ENCODE measurements around the gene ETDA. TPM values are rescaled to one million over a fixed set of nuclear protein-coding genes. Genes with fewer than 3 reads are reported as not detected.
"Not testable (repeated sequence)": the region's sequence is repeated elsewhere in the genome, so short reads cannot be mapped to it uniquely, and the experiment has no call there.

The ETDA gene
- polyA plus RNA-seq, result 1.6 TPM in 1 of 2 replicates, not detected in the other
- not detected in 2 replicates for polyA minus RNA-seq

- not testable (repeated sequence) for H2AFZ ChIP-seq (ENCODE audit: low read depth, low read length); H3K79me2 ChIP-seq (replicated peaks; ENCODE audit: insufficient read depth, low read length); H3K9me3 ChIP-seq (ENCODE audit: low read length); H3K27ac ChIP-seq (ENCODE audit: low read length); H3K27me3 ChIP-seq (ENCODE audit: insufficient read depth, low read depth, low read length); H4K20me1 ChIP-seq (ENCODE audit: insufficient read depth); H3K36me3 ChIP-seq (ENCODE audit: insufficient read depth, low read length); H3K9me2 ChIP-seq (ENCODE audit: insufficient read depth, low read length); H3K9ac ChIP-seq (ENCODE audit: low read length); H3K4me3 ChIP-seq (ENCODE audit: low read length); H3K4me2 ChIP-seq (ENCODE audit: low read length); H3F3A ChIP-seq (ENCODE audit: insufficient read depth, low read length, poor library complexity, severe bottlenecking)
Measured at GRCh38 chrX:135252011-135252518, at the start of gene ETDA. ETDA (plus strand) TSS chrX:135252061; CDS start chrX:135253277, 1,216 bp downstream.

GRCh38 chrX:135206427-135206826 is 45.4 kb upstream of the ETDA start:
- H3K9me2 ChIP-seq (ENCODE audit: insufficient read depth, low read length); H3F3A ChIP-seq (ENCODE audit: insufficient read depth, low read length, poor library complexity, severe bottlenecking); H2AFZ ChIP-seq (ENCODE audit: low read depth, low read length); H3K36me3 ChIP-seq (ENCODE audit: insufficient read depth, low read length); H3K27ac ChIP-seq (ENCODE audit: low read length); H3K4me2 ChIP-seq (ENCODE audit: low read length); H4K20me1 ChIP-seq (ENCODE audit: insufficient read depth); H3K4me3 ChIP-seq (ENCODE audit: low read length); H3K9me3 ChIP-seq (ENCODE audit: low read length); H3K27me3 ChIP-seq (ENCODE audit: insufficient read depth, low read depth, low read length); H3K79me2 ChIP-seq (replicated peaks; ENCODE audit: insufficient read depth, low read length); H3K9ac ChIP-seq (ENCODE audit: low read length): not testable (repeated sequence)
- TF ChIP-seq SMC3 (conservative IDR thresholded peaks at IDR 0.05; ENCODE audit: poor library complexity) (peak; percentile 19), CTCF (IDR thresholded peaks at IDR 0.05; ENCODE audit: poor library complexity, severe bottlenecking) (peak; percentile 22)

GRCh38 chrX:135213200-135213844 is 38.5 kb upstream of the ETDA start:
- H3K79me2 ChIP-seq (replicated peaks; ENCODE audit: insufficient read depth, low read length), result no peaks in the 10 kb centered on the region
- no peaks in the 10 kb centered on the region for H3F3A ChIP-seq (ENCODE audit: insufficient read depth, low read length, poor library complexity, severe bottlenecking)
- no peak overlapping the region for H3K4me2 ChIP-seq (ENCODE audit: low read length)
- H3K9me3 ChIP-seq (ENCODE audit: low read length), result no peaks in the 10 kb centered on the region
- H2AFZ ChIP-seq (ENCODE audit: low read depth, low read length), result no peak overlapping the region
- no peak overlapping the region for H3K9ac ChIP-seq (ENCODE audit: low read length)
- no peaks in the 10 kb centered on the region for H3K27me3 ChIP-seq (ENCODE audit: insufficient read depth, low read depth, low read length)
- no peak overlapping the region for H3K4me3 ChIP-seq (ENCODE audit: low read length)
- TF ChIP-seq EZH2 (IDR thresholded peaks at IDR 0.05; ENCODE audit: borderline replicate concordance, insufficient read depth, low read length, poor library complexity, severe bottlenecking) (no peak), TAF1 (IDR thresholded peaks at IDR 0.05; ENCODE audit: low read depth) (no peak), REST (IDR thresholded peaks at IDR 0.05; ENCODE audit: borderline replicate concordance) (no peak), POLR2AphosphoS5 (IDR thresholded peaks at IDR 0.05) (no peak), SMC3 (conservative IDR thresholded peaks at IDR 0.05; ENCODE audit: poor library complexity) (no peak), MXI1 (conservative IDR thresholded peaks at IDR 0.05; ENCODE audit: poor library complexity, severe bottlenecking) (no peak), CTCF (IDR thresholded peaks at IDR 0.05; ENCODE audit: poor library complexity, severe bottlenecking) (no peak), EP300 (conservative IDR thresholded peaks at IDR 0.05; ENCODE audit: poor library complexity, severe bottlenecking) (no peak), RAD21 (conservative IDR thresholded peaks at IDR 0.05) (no peak)
- no peak overlapping the region for H3K27ac ChIP-seq (ENCODE audit: low read length)
- no peaks in the 10 kb centered on the region for H3K9me2 ChIP-seq (ENCODE audit: insufficient read depth, low read length)
- H3K36me3 ChIP-seq (ENCODE audit: insufficient read depth, low read length), result no peaks in the 10 kb centered on the region
- H4K20me1 ChIP-seq (ENCODE audit: insufficient read depth), result no peaks in the 10 kb centered on the region

GRCh38 chrX:135245989-135246388 is 5.9 kb upstream of the ETDA start:
- H2AFZ ChIP-seq (ENCODE audit: low read depth, low read length); H3K27ac ChIP-seq (ENCODE audit: low read length); H4K20me1 ChIP-seq (ENCODE audit: insufficient read depth); H3K9me3 ChIP-seq (ENCODE audit: low read length); H3K9ac ChIP-seq (ENCODE audit: low read length); H3F3A ChIP-seq (ENCODE audit: insufficient read depth, low read length, poor library complexity, severe bottlenecking); H3K9me2 ChIP-seq (ENCODE audit: insufficient read depth, low read length); H3K4me3 ChIP-seq (ENCODE audit: low read length); H3K4me2 ChIP-seq (ENCODE audit: low read length); H3K79me2 ChIP-seq (replicated peaks; ENCODE audit: insufficient read depth, low read length); H3K27me3 ChIP-seq (ENCODE audit: insufficient read depth, low read depth, low read length); H3K36me3 ChIP-seq (ENCODE audit: insufficient read depth, low read length): not testable (repeated sequence)
